Astrocyte of the cerebellum (primary cell): ENCODE measurements around the gene DDX4.

Experiments used
- DNase-seq: peaks from one replicate; pipeline ENCODE4 v3.0.0-alpha.2; 2011; ENCODE audit warnings: low read depth
- H3K4me3 ChIP-seq: 2 replicates; pipeline ENCODE4 v1.5.1; 2011; ENCODE audit warnings: mild to moderate bottlenecking, low read depth, low read length, moderate library complexity
- in situ Hi-C: cut with HindIII; loops from 2 replicates; pipeline ENCODE4 v1.10.0; 2017; ENCODE audit warnings: low sequenced_read_pairs
- TF ChIP-seq, protein P1 (sequence below): IDR thresholded peaks from 2 replicates; pipeline ENCODE4 v1.5.1; 2012; ENCODE audit warnings: low read length, low read depth, moderate library complexity, mild to moderate bottlenecking; ENCODE audit errors: missing control alignments

Gene DDX4

GRCh38 chr5:55841976-55842375, 104.1 kb downstream of the DDX4 start:
- in situ Hi-C loops, result no loop called here
- H3K4me3 ChIP-seq, result no peak overlapping the region
- no peak for DNase-seq
- TF ChIP-seq, protein P1, sequence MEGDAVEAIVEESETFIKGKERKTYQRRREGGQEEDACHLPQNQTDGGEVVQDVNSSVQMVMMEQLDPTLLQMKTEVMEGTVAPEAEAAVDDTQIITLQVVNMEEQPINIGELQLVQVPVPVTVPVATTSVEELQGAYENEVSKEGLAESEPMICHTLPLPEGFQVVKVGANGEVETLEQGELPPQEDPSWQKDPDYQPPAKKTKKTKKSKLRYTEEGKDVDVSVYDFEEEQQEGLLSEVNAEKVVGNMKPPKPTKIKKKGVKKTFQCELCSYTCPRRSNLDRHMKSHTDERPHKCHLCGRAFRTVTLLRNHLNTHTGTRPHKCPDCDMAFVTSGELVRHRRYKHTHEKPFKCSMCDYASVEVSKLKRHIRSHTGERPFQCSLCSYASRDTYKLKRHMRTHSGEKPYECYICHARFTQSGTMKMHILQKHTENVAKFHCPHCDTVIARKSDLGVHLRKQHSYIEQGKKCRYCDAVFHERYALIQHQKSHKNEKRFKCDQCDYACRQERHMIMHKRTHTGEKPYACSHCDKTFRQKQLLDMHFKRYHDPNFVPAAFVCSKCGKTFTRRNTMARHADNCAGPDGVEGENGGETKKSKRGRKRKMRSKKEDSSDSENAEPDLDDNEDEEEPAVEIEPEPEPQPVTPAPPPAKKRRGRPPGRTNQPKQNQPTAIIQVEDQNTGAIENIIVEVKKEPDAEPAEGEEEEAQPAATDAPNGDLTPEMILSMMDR, result no peak

DNA sequence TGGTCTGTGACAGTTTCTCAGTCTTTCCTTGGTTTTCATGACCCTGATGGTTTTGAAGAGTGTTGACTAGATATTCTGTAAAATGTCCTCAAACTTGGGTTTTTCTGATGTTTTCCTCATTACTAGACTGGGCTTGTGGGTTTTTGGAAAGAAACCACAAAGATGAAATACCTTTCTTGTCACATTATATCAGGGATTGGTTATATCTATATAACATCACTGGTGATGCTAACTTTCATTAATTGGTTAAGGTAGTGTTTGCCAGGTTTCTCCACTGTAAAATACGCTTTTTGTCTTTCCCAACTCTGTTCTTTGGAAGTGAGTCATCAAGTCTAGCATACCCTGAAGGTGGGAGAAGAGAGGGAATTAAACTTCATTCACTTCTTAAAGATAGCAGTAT, 110.0 kb downstream of the DDX4 start:
- TF ChIP-seq, protein P1, result no peak
- H3K4me3 ChIP-seq, result no peak overlapping the region
- in situ Hi-C loops, result no loop called here
- DNase-seq, result peak; percentile 41

DNA sequence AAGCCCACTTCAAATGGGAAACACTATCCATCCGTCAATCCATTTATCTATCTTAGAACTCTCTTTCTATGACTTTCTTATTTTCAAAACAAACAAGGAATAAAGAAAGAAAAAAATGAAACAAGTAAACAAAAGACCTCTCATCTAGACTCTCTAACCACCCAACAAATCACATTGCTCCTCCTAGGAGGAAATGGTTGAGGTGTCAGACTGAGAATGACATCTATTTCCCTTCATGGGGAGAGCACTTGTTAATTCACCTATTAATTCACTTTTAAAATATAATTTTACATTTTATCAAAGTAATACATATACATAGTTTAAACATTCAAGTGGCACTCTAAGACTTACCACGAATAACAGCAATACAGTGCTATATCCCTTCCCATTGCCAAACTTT, 110.9 kb downstream of the DDX4 start:
- DNase-seq, result no peak
- no peak overlapping the region for H3K4me3 ChIP-seq
- TF ChIP-seq, protein P1, result no peak
- in situ Hi-C loops, result no loop called here

DNA sequence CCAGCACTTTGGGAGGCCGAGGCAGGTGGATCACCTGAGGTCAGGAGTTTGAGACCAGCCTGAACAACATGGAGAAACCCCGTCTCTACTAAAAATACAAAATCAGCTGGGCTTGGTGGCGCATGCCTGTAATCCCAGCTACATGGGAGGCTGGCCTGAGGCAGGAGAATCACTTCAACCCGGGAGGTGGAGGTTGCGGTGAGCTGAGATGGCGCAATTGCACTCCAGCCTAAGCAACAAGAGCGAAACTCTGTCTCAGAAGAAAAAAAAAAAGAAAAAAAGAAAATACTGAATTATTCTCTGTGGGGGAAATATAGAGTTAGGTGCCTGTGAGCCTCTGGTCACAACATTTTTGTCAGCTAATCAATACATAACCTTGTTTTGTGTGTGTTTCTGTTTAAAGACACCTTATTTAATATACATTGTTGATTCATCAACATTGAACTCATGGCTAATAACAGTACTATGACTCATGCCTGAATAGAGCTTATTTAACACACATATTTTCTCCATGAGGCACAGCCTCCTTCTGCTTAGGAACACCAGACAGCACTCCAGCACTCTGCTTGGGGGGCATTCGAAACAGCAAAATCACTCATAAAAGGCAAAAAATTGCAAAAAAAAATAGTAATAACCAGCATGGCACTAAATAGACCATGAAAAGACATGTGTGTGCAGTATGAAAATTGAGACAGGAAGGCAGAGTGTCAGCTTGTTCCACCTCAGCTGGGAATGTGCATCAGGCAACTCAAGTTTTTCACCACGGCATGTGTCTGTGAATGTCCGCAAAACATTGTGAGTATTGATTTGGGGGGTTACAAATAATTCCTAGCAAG, 113.2 kb downstream of the DDX4 start, which contains the start of gene IL31RA:
TSS of gene IL31RA (plus strand) at position 519 of the 836 bp plus-strand sequence. CDS start at position 733, 214 bp downstream.
- DNase-seq, result peak; percentile 71
- TF ChIP-seq, protein P1, result no peak
- in situ Hi-C loops, result no loop called here
- peak within 1 kb of the TSS; percentile 5 for H3K4me3 ChIP-seq

GRCh38 chr5:55851675-55851979, 113.8 kb downstream of the DDX4 start:
- in situ Hi-C loops, result no loop called here
- peak overlapping the region; percentile 5 for H3K4me3 ChIP-seq
- no peak for DNase-seq
- TF ChIP-seq, protein P1, result no peak

- in situ Hi-C loops, result no loop called here
- TF ChIP-seq, protein P1, result no peak
- DNase-seq, result no peak
- no peak overlapping the region for H3K4me3 ChIP-seq
Measured at GRCh38 chr5:55852503-55852902, 114.6 kb downstream of the DDX4 start.
